ENCODE measurements around the gene NCS1. TPM values are rescaled to one million over a fixed set of nuclear protein-coding genes. Genes with fewer than 3 reads are reported as not detected.
A peak's percentile ranks its signal among the peaks of the same experiment; 100 is the strongest.

Gene NCS1
- total and polyA plus RNA-seq, 9 of the 15 experiments (the other 6 are each of a cell fraction or from before 2014, with no cell fraction given), result 0.28 to 27.0 (median 9.6) TPM

- 0 out of 2 replicates have a peak, but pooled peaks have one; percentile 66 for TF ChIP-seq ZNF23 (CRISPR knock-in tag; IDR thresholded peaks at IDR 0.05)
- TF ChIP-seq OTX1 (CRISPR knock-in tag; IDR thresholded peaks at IDR 0.05), result peak; percentile 70; the same call in 1 of the 2 replicates
- peak; percentile 88 for TF ChIP-seq PPARD (CRISPR knock-in tag; IDR thresholded peaks at IDR 0.05)
- no peak for TF ChIP-seq NONO (IDR thresholded peaks at IDR 0.05; ENCODE audit: low read depth in 2 of 2, low read length in 1 of 2)
- no peak for TF ChIP-seq TBL1XR1 (IDR thresholded peaks at IDR 0.05; ENCODE audit: low read length in 2 of 2)
- TF ChIP-seq TEAD1 (CRISPR knock-in tag; IDR thresholded peaks at IDR 0.05), result peak; percentile 94 to 96
- TF ChIP-seq SIN3A (IDR thresholded peaks at IDR 0.05; ENCODE audit: borderline replicate concordance in 2 of 2, control insufficient read depth in 1 of 2, low read depth in 2 of 2, low read length in 2 of 2), result no peak
- TF ChIP-seq PBX2 (CRISPR knock-in tag; IDR thresholded peaks at IDR 0.05; ENCODE audit: low read depth), result no peak
- TF ChIP-seq PBX2 (tag; conservative IDR thresholded peaks at IDR 0.05; ENCODE audit: low read depth), result peak; percentile 71
- no peak for TF ChIP-seq RCOR1 (IDR thresholded peaks at IDR 0.05; ENCODE audit: borderline replicate concordance in 1 of 2, low read depth in 2 of 2, low read length in 2 of 2)
- no peak for TF ChIP-seq SMAD2 (IDR thresholded peaks at IDR 0.05; ENCODE audit: low read depth, low read length)
- TF ChIP-seq TCFL5 (CRISPR knock-in tag; conservative IDR thresholded peaks at IDR 0.05), result peak; percentile 74
- peak; percentile 56 for TF ChIP-seq HDAC3 (IDR thresholded peaks at IDR 0.05; ENCODE audit: borderline replicate concordance, partially characterized antibody)
- no peak for TF ChIP-seq MYBL2 (IDR thresholded peaks at IDR 0.05; ENCODE audit: low read depth)
- no peak for TF ChIP-seq MYBL2 (CRISPR knock-in tag; IDR thresholded peaks at IDR 0.05; ENCODE audit: borderline replicate concordance)
- no peak; the same call in 1 of the 2 replicates for TF ChIP-seq RHOXF2B (CRISPR knock-in tag; conservative IDR thresholded peaks at IDR 0.05)
- TF ChIP-seq MEF2A (IDR thresholded peaks at IDR 0.05; ENCODE audit: control insufficient read depth, low read depth, low read length), result no peak
- peak; percentile 88 for TF ChIP-seq DPF2 (IDR thresholded peaks at IDR 0.05)
- TF ChIP-seq HOMEZ (CRISPR knock-in tag; IDR thresholded peaks at IDR 0.05), result no peak
- no peak for TF ChIP-seq POLR2H (tag; IDR thresholded peaks at IDR 0.05; ENCODE audit: low read depth)
- TF ChIP-seq ZNF124 (CRISPR knock-in tag; IDR thresholded peaks at IDR 0.05), result no peak
- TF ChIP-seq ELK1 (CRISPR knock-in tag; IDR thresholded peaks at IDR 0.05), result no peak
These were observed 21.3 kb upstream of the NCS1 start (continued) for GRCh38 chr9:130150779-130151382.

All from K562 (cell line).